GM23338 (cell line): ENCODE measurements around the gene FOXN1.

Experiments
- EZH2 ChIP-seq: fragments of 200-600 bp; sonication (generic); IDR thresholded peaks from one replicate; pipeline ENCODE4 v1.8.0; 2017; ENCODE audit warnings: antibody characterized with exemption, mild to moderate bottlenecking, low read depth; ENCODE audit not compliant: unreplicated experiment
- EZH2phosphoT487 ChIP-seq: fragments of 200-600 bp; sonication (generic); IDR thresholded peaks from one replicate; pipeline ENCODE4 v1.8.1; 2018; ENCODE audit warnings: antibody characterized with exemption; ENCODE audit not compliant: unreplicated experiment
- POLR2AphosphoS5 ChIP-seq: IDR thresholded peaks from 2 replicates; pipeline ENCODE4 v1.6.1; 2016; ENCODE audit warnings: antibody characterized with exemption, low read depth
- ZNF114 ChIP-seq: fragments of 250-450 bp; sonication (Bioruptor Pico); IDR thresholded peaks from 2 replicates; pipeline ENCODE4 v1.5.0; 2020; ENCODE audit warnings: mild to moderate bottlenecking, moderate library complexity
- TF ChIP-seq, protein P1 (sequence below), 2 experiments: fragments of 200-600 bp in 1 of 2; sonication (generic) in 1 of 2; conservative IDR thresholded peaks; 2 replicates each; pipeline versions ENCODE4 v1.5.1 to v1.6.1; 2016 to 2017; ENCODE audit warnings: antibody characterized with exemption in 2 of 2, low read depth in 2 of 2, mild to moderate bottlenecking in 2 of 2, moderate library complexity in 1 of 2

GRCh38 chr17:28491286-28491685 lies 14.9 kb upstream of the FOXN1 start:
- no peak for TF ChIP-seq EZH2phosphoT487
- no peak for TF ChIP-seq POLR2AphosphoS5
- TF ChIP-seq ZNF114 (CRISPR knock-in tag): no peak
- no peak for TF ChIP-seq EZH2
- TF ChIP-seq, protein P1, sequence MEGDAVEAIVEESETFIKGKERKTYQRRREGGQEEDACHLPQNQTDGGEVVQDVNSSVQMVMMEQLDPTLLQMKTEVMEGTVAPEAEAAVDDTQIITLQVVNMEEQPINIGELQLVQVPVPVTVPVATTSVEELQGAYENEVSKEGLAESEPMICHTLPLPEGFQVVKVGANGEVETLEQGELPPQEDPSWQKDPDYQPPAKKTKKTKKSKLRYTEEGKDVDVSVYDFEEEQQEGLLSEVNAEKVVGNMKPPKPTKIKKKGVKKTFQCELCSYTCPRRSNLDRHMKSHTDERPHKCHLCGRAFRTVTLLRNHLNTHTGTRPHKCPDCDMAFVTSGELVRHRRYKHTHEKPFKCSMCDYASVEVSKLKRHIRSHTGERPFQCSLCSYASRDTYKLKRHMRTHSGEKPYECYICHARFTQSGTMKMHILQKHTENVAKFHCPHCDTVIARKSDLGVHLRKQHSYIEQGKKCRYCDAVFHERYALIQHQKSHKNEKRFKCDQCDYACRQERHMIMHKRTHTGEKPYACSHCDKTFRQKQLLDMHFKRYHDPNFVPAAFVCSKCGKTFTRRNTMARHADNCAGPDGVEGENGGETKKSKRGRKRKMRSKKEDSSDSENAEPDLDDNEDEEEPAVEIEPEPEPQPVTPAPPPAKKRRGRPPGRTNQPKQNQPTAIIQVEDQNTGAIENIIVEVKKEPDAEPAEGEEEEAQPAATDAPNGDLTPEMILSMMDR (conservative IDR thresholded peaks at IDR 0.05; ENCODE audit: low read depth in 2 of 2): no peak
